Nephron progenitor cell (in vitro differentiated cells): ENCODE measurements around the gene MMP1.
A peak's percentile ranks its signal among the peaks of the same experiment; 100 is the strongest.

Source experiments
- DNase-seq: peaks from one replicate; pipeline ENCODE4 v3.0.0; 2021
- H3K27ac Mint-ChIP-seq: 2 replicates; pipeline ENCODE4 v1.8.0; 2021; ENCODE audit warnings: mild to moderate bottlenecking, moderate library complexity, mixed read lengths
- H3K27me3 Mint-ChIP-seq: 2 replicates; pipeline ENCODE4 v1.8.0; 2021; ENCODE audit warnings: mild to moderate bottlenecking, low read depth, mixed read lengths; ENCODE audit not compliant: poor library complexity
- H3K36me3 Mint-ChIP-seq: 2 replicates; pipeline ENCODE4 v1.8.0; 2021; ENCODE audit warnings: low read depth, mixed read lengths
- H3K4me1 Mint-ChIP-seq: 2 replicates; pipeline ENCODE4 v1.8.0; 2021; ENCODE audit warnings: mixed read lengths
- H3K4me3 Mint-ChIP-seq: 2 replicates; pipeline ENCODE4 v1.8.0; 2021; ENCODE audit warnings: mild to moderate bottlenecking, moderate library complexity, mixed read lengths
- H3K9me3 Mint-ChIP-seq: 2 replicates; pipeline ENCODE4 v1.8.0; 2021; ENCODE audit warnings: mild to moderate bottlenecking, moderate library complexity, mixed read lengths
- TF ChIP-seq, protein P1 (sequence below): fragments of 200-600 bp; sonication (generic); IDR thresholded peaks from 2 replicates; pipeline ENCODE4 v1.5.0; 2021; ENCODE audit warnings: antibody characterized with exemption

Gene MMP1

DNA sequence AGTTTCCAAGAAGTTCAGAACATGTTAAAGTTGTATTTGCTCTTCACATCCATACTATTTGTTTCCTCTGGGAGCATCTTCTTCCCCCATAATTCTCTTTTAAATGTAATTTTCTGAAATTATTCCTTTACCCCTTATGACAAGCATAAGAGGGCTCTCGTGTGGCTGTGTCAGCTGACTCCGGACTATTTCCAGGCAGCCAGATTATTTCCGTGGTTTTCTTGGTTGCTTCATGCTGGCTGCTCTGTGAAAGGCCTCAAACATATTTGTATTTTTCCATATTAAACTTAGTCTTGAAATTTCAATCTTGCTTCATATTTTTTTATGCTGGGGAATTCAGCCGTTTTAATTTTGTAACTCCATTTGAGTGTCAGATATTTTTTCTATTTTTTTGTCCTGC lies 2.8 kb upstream of the MMP1 start:
- Mint-ChIP-seq H3K9me3 (no peaks in the 10 kb centered on the region), H3K36me3 (no peaks in the 10 kb centered on the region), H3K4me1 (no peaks in the 10 kb centered on the region), H3K4me3 (no peak overlapping the region), H3K27me3 (peaks cover 3% of the 10 kb centered on the region), H3K27ac (no peak overlapping the region)
- DNase-seq: no peak
- TF ChIP-seq, protein P1, sequence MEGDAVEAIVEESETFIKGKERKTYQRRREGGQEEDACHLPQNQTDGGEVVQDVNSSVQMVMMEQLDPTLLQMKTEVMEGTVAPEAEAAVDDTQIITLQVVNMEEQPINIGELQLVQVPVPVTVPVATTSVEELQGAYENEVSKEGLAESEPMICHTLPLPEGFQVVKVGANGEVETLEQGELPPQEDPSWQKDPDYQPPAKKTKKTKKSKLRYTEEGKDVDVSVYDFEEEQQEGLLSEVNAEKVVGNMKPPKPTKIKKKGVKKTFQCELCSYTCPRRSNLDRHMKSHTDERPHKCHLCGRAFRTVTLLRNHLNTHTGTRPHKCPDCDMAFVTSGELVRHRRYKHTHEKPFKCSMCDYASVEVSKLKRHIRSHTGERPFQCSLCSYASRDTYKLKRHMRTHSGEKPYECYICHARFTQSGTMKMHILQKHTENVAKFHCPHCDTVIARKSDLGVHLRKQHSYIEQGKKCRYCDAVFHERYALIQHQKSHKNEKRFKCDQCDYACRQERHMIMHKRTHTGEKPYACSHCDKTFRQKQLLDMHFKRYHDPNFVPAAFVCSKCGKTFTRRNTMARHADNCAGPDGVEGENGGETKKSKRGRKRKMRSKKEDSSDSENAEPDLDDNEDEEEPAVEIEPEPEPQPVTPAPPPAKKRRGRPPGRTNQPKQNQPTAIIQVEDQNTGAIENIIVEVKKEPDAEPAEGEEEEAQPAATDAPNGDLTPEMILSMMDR: no peak

DNA sequence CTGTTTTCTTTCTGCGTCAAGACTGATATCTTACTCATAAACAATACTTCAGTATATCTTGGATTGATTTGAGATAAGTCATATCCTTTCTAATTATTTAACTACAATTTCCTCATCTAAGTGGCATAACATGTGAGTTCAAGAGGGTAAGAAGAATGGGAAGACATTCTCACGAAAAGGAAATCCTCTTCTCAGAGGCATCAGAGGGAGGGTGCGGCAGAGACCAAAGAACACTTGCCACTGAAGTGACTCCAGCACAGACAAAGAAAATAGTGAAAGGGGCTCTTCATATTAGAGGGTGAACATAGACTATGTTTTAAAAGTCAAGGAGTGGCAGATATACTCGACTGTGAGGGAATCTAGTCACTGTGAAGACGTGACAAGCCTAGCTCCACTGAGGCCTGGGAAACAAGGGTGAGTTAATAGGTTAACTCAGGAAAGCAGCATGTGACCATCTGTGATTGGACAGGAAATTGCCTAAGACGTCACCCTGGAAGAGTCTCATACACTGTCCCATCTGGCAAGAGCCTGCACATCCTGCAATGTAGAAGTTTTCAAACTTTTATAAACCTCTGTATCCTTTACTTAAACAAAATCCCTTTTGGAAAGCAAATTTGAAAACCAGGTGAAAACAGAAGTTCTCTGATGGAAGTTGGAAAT lies 1.9 kb upstream of the MMP1 start:
- Mint-ChIP-seq H3K9me3 (no peaks in the 10 kb centered on the region), H3K27ac (no peak overlapping the region), H3K4me1 (no peaks in the 10 kb centered on the region)

DNA sequence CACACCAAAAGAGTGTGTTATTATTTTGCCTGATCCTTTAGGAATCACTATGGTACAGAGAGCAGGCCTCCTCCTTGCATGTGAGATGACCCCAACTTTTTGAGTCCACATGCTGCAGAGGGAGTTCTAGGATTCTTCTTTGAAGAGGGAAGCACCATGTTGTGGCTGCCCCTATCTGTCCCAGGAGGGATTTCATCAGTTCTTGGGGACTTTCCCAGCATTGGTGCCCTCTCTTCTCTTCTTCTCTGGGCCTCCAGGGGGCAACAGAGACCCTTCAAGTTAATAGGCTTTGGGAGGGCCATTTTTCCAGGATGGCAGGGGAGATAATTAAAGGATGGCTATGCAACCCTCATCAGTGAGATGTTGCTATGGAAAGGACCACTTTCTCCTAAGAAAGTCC lies 3.6 kb downstream of the MMP1 start:
- no peaks in the 10 kb centered on the region for H3K9me3 Mint-ChIP-seq
- no peaks in the 10 kb centered on the region for H3K27me3 Mint-ChIP-seq
- no peak overlapping the region for H3K4me3 Mint-ChIP-seq
- H3K27ac Mint-ChIP-seq: no peak overlapping the region
- DNase-seq: peak; percentile 6
- TF ChIP-seq, protein P1: peak; percentile 33
- no peaks in the 10 kb centered on the region for H3K4me1 Mint-ChIP-seq
- no peaks in the 10 kb centered on the region for H3K36me3 Mint-ChIP-seq

More for the DNA sequence above, 1.9 kb upstream of the MMP1 start:
- Mint-ChIP-seq H3K4me3 (no peak overlapping the region), H3K27me3 (peaks cover 3% of the 10 kb centered on the region), H3K36me3 (no peaks in the 10 kb centered on the region)
- DNase-seq: no peak
- TF ChIP-seq, protein P1: no peak

DNA sequence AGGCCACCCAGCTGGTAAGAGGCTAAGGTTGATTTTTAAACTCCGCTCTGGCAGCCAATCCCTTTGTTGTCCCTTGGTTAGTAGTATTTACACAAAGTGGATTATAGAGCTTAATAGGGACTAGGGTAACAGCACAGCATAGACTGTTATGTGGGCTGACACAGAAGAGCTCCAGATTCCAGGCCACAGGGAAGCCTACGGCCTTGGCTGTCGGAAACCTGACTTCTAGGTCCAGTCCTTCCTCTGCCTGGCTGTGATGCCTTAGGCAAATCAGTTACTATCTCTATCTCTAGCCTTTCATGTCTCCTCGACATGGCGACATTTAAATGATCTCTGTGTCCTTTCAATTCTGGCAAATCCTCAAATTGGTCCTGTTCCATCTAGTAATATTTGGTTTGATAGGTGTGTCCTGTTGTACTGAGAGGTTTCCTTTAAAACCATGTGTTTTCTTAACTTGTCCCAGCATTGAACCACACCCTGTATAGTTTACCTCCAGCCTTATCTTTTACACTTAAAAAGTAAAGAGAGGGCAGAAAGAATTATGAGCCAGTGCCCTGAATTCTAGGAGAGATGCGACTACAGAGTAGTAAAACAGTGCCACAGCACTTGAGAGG lies 4.2 kb downstream of the MMP1 start:
- DNase-seq: no peak
- Mint-ChIP-seq H3K27me3 (no peaks in the 10 kb centered on the region), H3K27ac (no peak overlapping the region), H3K4me1 (no peaks in the 10 kb centered on the region), H3K36me3 (no peaks in the 10 kb centered on the region), H3K9me3 (no peaks in the 10 kb centered on the region), H3K4me3 (no peak overlapping the region)
- TF ChIP-seq, protein P1: no peak

DNA sequence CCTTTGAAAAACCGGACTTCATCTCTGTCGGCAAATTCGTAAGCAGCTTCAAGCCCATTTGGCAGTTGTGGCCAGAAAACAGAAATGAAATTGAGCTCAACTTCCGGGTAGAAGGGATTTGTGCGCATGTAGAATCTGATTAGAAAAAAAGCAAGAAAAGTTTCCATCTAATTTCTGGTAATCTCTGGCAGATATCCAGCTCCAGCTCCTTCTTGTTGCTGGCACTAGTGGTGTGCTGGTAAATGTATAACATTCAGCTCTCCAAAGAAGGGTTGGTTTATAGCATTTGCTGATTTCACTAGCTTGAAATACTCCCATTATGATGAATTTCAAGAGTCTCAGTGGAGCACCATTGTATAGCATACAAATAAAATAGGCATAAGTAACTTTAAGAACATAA lies 5.4 kb downstream of the MMP1 start:
- Mint-ChIP-seq H3K4me1 (no peaks in the 10 kb centered on the region), H3K4me3 (no peak overlapping the region), H3K9me3 (no peaks in the 10 kb centered on the region), H3K36me3 (no peaks in the 10 kb centered on the region), H3K27me3 (no peaks in the 10 kb centered on the region), H3K27ac (no peak overlapping the region)
- TF ChIP-seq, protein P1: no peak
- DNase-seq: no peak
